H9 (cell line): ENCODE results near the gene CPT1A. TPM values are rescaled to one million over a fixed set of nuclear protein-coding genes. Genes with fewer than 3 reads are reported as not detected.

ENCODE experiments used
- DNase-seq: peaks from one replicate; pipeline ENCODE4 v3.0.0-alpha.2; 2017
- H2AFZ ChIP-seq: one replicate; pipeline ENCODE4 v1.6.1; 2013; ENCODE audit warnings: mild to moderate bottlenecking, low read length, control low read depth, moderate library complexity
- H2AK5ac ChIP-seq: 2 replicates; pipeline ENCODE4 v1.6.1; 2013; ENCODE audit warnings: low read length, control low read depth, mixed read lengths; ENCODE audit not compliant: insufficient read length
- H2BK120ac ChIP-seq: one replicate; pipeline ENCODE4 v1.6.1; 2013; ENCODE audit warnings: low read depth, mild to moderate bottlenecking, low read length, control low read depth, inconsistent platforms; ENCODE audit not compliant: poor library complexity, severe bottlenecking
- H2BK12ac ChIP-seq: 2 replicates; pipeline ENCODE4 v1.6.1; 2013; ENCODE audit warnings: low read length, control low read depth, mixed read lengths, low read depth; ENCODE audit not compliant: insufficient read length
- H2BK15ac ChIP-seq: 2 replicates; pipeline ENCODE4 v1.6.1; 2013; ENCODE audit warnings: low read depth, low read length, control low read depth
- H2BK20ac ChIP-seq: one replicate; pipeline ENCODE4 v1.6.1; 2013; ENCODE audit warnings: low read depth, mild to moderate bottlenecking, low read length, control low read depth, inconsistent platforms; ENCODE audit not compliant: poor library complexity, severe bottlenecking
- H2BK5ac ChIP-seq: 2 replicates; pipeline ENCODE4 v1.6.1; 2013; ENCODE audit warnings: low read length, control low read depth, mixed read lengths; ENCODE audit not compliant: insufficient read length
- H3K14ac ChIP-seq: 2 replicates; pipeline ENCODE4 v1.6.1; 2013; ENCODE audit warnings: low read length, control low read depth; ENCODE audit not compliant: insufficient read depth
- H3K18ac ChIP-seq: 2 replicates; pipeline ENCODE4 v1.6.1; 2013; ENCODE audit warnings: low read depth, mild to moderate bottlenecking, mixed read lengths, low read length, control low read depth; ENCODE audit not compliant: insufficient read length
- H3K23ac ChIP-seq: 2 replicates; pipeline ENCODE4 v1.6.1; 2013; ENCODE audit warnings: low read length, control low read depth, mixed read lengths, low read depth; ENCODE audit not compliant: insufficient read length
- H3K23me2 ChIP-seq: 2 replicates; pipeline ENCODE4 v1.6.1; 2013; ENCODE audit warnings: low read depth, mild to moderate bottlenecking, mixed read lengths, low read length, control low read depth; ENCODE audit not compliant: insufficient read length, poor library complexity, severe bottlenecking
- H3K27ac ChIP-seq: 2 replicates; pipeline ENCODE4 v1.5.1; 2013; ENCODE audit warnings: low read length, control low read depth, mixed read lengths, low read depth; ENCODE audit not compliant: insufficient read length
- H3K27me3 ChIP-seq: 2 replicates; pipeline ENCODE4 v1.6.1; 2013; ENCODE audit warnings: low read length, control low read depth, inconsistent platforms; ENCODE audit not compliant: insufficient read depth
- H3K4ac ChIP-seq: 2 replicates; pipeline ENCODE4 v1.6.1; 2013; ENCODE audit warnings: low read depth, mild to moderate bottlenecking, control low read depth, inconsistent platforms, low read length, moderate library complexity
- H3K4me1 ChIP-seq: 2 replicates; pipeline ENCODE4 v1.6.1; 2013; ENCODE audit warnings: low read length, control low read depth, inconsistent platforms; ENCODE audit not compliant: insufficient read depth
- H3K4me2 ChIP-seq: 2 replicates; pipeline ENCODE4 v1.6.1; 2013; ENCODE audit warnings: low read length, control low read depth, mixed read lengths; ENCODE audit not compliant: insufficient read length, insufficient read depth
- H3K56ac ChIP-seq: 2 replicates; pipeline ENCODE4 v1.6.1; 2013; ENCODE audit warnings: low read depth, mild to moderate bottlenecking, mixed read lengths, low read length, control low read depth; ENCODE audit not compliant: insufficient read length
- H3K79me1 ChIP-seq: 2 replicates; pipeline ENCODE4 v1.6.1; 2013; ENCODE audit warnings: low read depth, mild to moderate bottlenecking, moderate library complexity, low read length, control low read depth, inconsistent platforms; ENCODE audit not compliant: insufficient read depth, poor library complexity, severe bottlenecking
- H3K79me2 ChIP-seq: 2 replicates; pipeline ENCODE4 v1.6.1; 2013; ENCODE audit warnings: low read length, control low read depth, inconsistent platforms; ENCODE audit not compliant: insufficient read depth
- H3K9ac ChIP-seq: 2 replicates; pipeline ENCODE4 v1.6.1; 2013; ENCODE audit warnings: low read length, control low read depth, mixed read lengths; ENCODE audit not compliant: insufficient read length; ENCODE audit errors: extremely low read depth
- H3K9me3 ChIP-seq: one replicate; pipeline ENCODE4 v1.6.1; 2013; ENCODE audit warnings: low read depth, low read length, inconsistent platforms; ENCODE audit not compliant: control insufficient read depth
- H3T11ph ChIP-seq: one replicate; pipeline ENCODE4 v1.6.1; 2013; ENCODE audit warnings: mild to moderate bottlenecking, low read length, control low read depth, inconsistent platforms
- H4K20me1 ChIP-seq: one replicate; pipeline ENCODE4 v1.6.1; 2013; ENCODE audit not compliant: control insufficient read depth, insufficient read length, insufficient read depth
- H4K5ac ChIP-seq: 2 replicates; pipeline ENCODE4 v1.6.1; 2013; ENCODE audit warnings: low read depth, mild to moderate bottlenecking, mixed read lengths, low read length, control low read depth; ENCODE audit not compliant: insufficient read length
- H4K8ac ChIP-seq: replicated peaks from 2 replicates; pipeline ENCODE4 v1.6.1; 2013; ENCODE audit warnings: low read length, control low read depth, mixed read lengths, low read depth; ENCODE audit not compliant: insufficient read length
- H4K91ac ChIP-seq: 2 replicates; pipeline ENCODE4 v1.6.1; 2013; ENCODE audit warnings: low read depth, mild to moderate bottlenecking, moderate library complexity, mixed read lengths, low read length, control low read depth; ENCODE audit not compliant: insufficient read length
- H3K27ac Mint-ChIP-seq, 3 experiments: 2 replicates in 2 of 3; 3 replicates in 1 of 3; pipeline ENCODE4 v1.8.0; 2020 to 2021; ENCODE audit warnings: mixed read lengths in 3 of 3, mild to moderate bottlenecking in 1 of 3, moderate library complexity in 1 of 3
- H3K27me3 Mint-ChIP-seq: 2 replicates; pipeline ENCODE4 v1.8.0; 2021; ENCODE audit warnings: low read depth, mild to moderate bottlenecking, moderate library complexity, mixed read lengths
- H3K36me3 Mint-ChIP-seq, 3 experiments: 2 replicates in 2 of 3; 3 replicates in 1 of 3; pipeline ENCODE4 v1.8.0; 2020 to 2021; ENCODE audit warnings: low read depth in 3 of 3, mixed read lengths in 3 of 3; ENCODE audit not compliant: insufficient read depth in 1 of 3
- H3K4me1 Mint-ChIP-seq, 2 experiments: 2 replicates each; pipeline ENCODE4 v1.8.0; 2020; ENCODE audit warnings: mixed read lengths in 2 of 2
- H3K4me3 Mint-ChIP-seq, 2 experiments: 2 replicates in 1 of 2; 3 replicates in 1 of 2; pipeline ENCODE4 v1.8.0; 2020 to 2021; ENCODE audit warnings: mild to moderate bottlenecking in 2 of 2, mixed read lengths in 2 of 2, moderate library complexity in 1 of 2
- H3K9me3 Mint-ChIP-seq, 2 experiments: 2 replicates in 1 of 2; 3 replicates in 1 of 2; pipeline ENCODE4 v1.8.0; 2020; ENCODE audit warnings: mild to moderate bottlenecking in 2 of 2, mixed read lengths in 2 of 2, moderate library complexity in 1 of 2
- CTCF ChIP-seq: fragments of 200-600 bp; sonication (generic); conservative IDR thresholded peaks from 3 replicates; pipeline ENCODE4 v1.8.0; 2021; ENCODE audit warnings: antibody characterized with exemption, mild to moderate bottlenecking
- WGBS: extraction: QIAGEN DNeasy Blood & Tissue Kit; methylation state at CpG from one replicate; pipeline ENCODE4 v1.1.7; 2013; ENCODE audit warnings: missing lambda C conversion rate, low lambda C conversion rate, mixed read lengths; ENCODE audit not compliant: insufficient read length; ENCODE audit errors: extremely low coverage; 5-methylcytosine and 5-hydroxymethylcytosine counted together
- total RNA-seq: library from RNA; stranded (reverse); gene quantifications from 2 replicates; pipeline ENCODE4 v1.2.1, GENCODE V29; 2021

The CPT1A gene
- total RNA-seq, 1 experiment from 2014 or later: 7.5 TPM

- Mint-ChIP-seq H3K27me3 (no peaks in the 10 kb centered on the region), H3K36me3 (no peaks in the 10 kb centered on the region), H3K4me1 (peaks cover 0 to 4% of the 10 kb centered on the region in 2 experiments; a peak in 3 of 4 replicates), H3K4me3 (no peak overlapping the region), H3K27ac (no peak overlapping the region), H3K9me3 (no peaks in the 10 kb centered on the region; a peak in 1 of 5 replicates)
- WGBS: no CpG with 5 or more reads among the region's 10 CpGs
- Histone ChIP-seq H3K23ac (no peak overlapping the region), H3K9ac (no peak overlapping the region), H3K18ac (no peak overlapping the region), H2BK15ac (no peak overlapping the region), H2BK12ac (no peak overlapping the region), H3T11ph (no peak overlapping the region), H2BK20ac (no peak overlapping the region), H3K14ac (no peak overlapping the region), H4K91ac (no peak overlapping the region), H2BK120ac (no peak overlapping the region), H3K79me1 (no peaks in the 10 kb centered on the region), H3K27me3 (no peaks in the 10 kb centered on the region), H3K9me3 (no peaks in the 10 kb centered on the region), H3K4ac (no peak overlapping the region), H2BK5ac (no peak overlapping the region), H3K4me1 (no peaks in the 10 kb centered on the region; the same call in 1 of the 2 replicates), H4K20me1 (no peaks in the 10 kb centered on the region), H4K8ac (no peak overlapping the region), H3K4me2 (no peak overlapping the region), H4K5ac (no peak overlapping the region), H2AK5ac (no peak overlapping the region), H2AFZ (no peak overlapping the region), H3K27ac (no peak overlapping the region), H3K23me2 (no peaks in the 10 kb centered on the region), H3K56ac (no peak overlapping the region), H3K79me2 (no peaks in the 10 kb centered on the region)
- DNase-seq: no peak
- TF ChIP-seq CTCF: no peak
Measured at GRCh38 chr11:68819362-68819761, 22.4 kb downstream of the CPT1A start.
